ENCODE results near the gene RPS3.

RPS3 gene

GRCh38 chr11:75431533-75432525 is 32.5 kb downstream of the RPS3 start:
- peaks cover 23% of the 10 kb centered on the region for H3K4me1 Mint-ChIP-seq (ENCODE audit: low read depth)
- H3K36me3 Mint-ChIP-seq (ENCODE audit: low read depth): peaks cover 8% of the 10 kb centered on the region
- no peak overlapping the region for H3K4me3 Mint-ChIP-seq
- no peak overlapping the region for H3K27ac Mint-ChIP-seq
- no peak for DNase-seq
- H3K27me3 Mint-ChIP-seq: peaks cover 57% of the 10 kb centered on the region
- H3K9me3 Mint-ChIP-seq: peaks cover 7% of the 10 kb centered on the region

GRCh38 chr11:75432911-75433321 is 33.6 kb downstream of the RPS3 start, which contains the start of gene KLHL35:
KLHL35 (minus strand) TSS chr11:75433203; CDS start chr11:75430629, 2,574 bp downstream.
- H3K27me3 Mint-ChIP-seq: peaks cover 52% of the 10 kb centered on the region
- DNase-seq: no peak
- H3K4me1 Mint-ChIP-seq (ENCODE audit: low read depth): peaks cover 23% of the 10 kb centered on the region
- H3K27ac Mint-ChIP-seq: no peak within 1 kb of the TSS
- peaks cover 8% of the 10 kb centered on the region for H3K36me3 Mint-ChIP-seq (ENCODE audit: low read depth)
- no peak within 1 kb of the TSS for H3K4me3 Mint-ChIP-seq
- peaks cover 7% of the 10 kb centered on the region for H3K9me3 Mint-ChIP-seq

- peaks cover 18% of the 10 kb centered on the region for H3K4me1 Mint-ChIP-seq (ENCODE audit: low read depth)
- no peak for DNase-seq
- peaks cover 8% of the 10 kb centered on the region for H3K36me3 Mint-ChIP-seq (ENCODE audit: low read depth)
- H3K27ac Mint-ChIP-seq: no peak overlapping the region
- peaks cover 46% of the 10 kb centered on the region for H3K27me3 Mint-ChIP-seq
- peaks cover 7% of the 10 kb centered on the region for H3K9me3 Mint-ChIP-seq
- no peak overlapping the region for H3K4me3 Mint-ChIP-seq
Measured at GRCh38 chr11:75433443-75433842, 34.1 kb downstream of the RPS3 start.

GRCh38 chr11:75434051-75434450 is 34.7 kb downstream of the RPS3 start:
- no peak for DNase-seq
- H3K4me3 Mint-ChIP-seq: no peak overlapping the region
- H3K36me3 Mint-ChIP-seq (ENCODE audit: low read depth): peaks cover 8% of the 10 kb centered on the region
- no peak overlapping the region for H3K27ac Mint-ChIP-seq
- H3K4me1 Mint-ChIP-seq (ENCODE audit: low read depth): peaks cover 12% of the 10 kb centered on the region
- H3K27me3 Mint-ChIP-seq: peaks cover 40% of the 10 kb centered on the region
- peaks cover 4% of the 10 kb centered on the region for H3K9me3 Mint-ChIP-seq

- H3K36me3 Mint-ChIP-seq (ENCODE audit: low read depth): peaks cover 6% of the 10 kb centered on the region
- peaks cover 8% of the 10 kb centered on the region for H3K4me1 Mint-ChIP-seq (ENCODE audit: low read depth)
- no peak overlapping the region for H3K27ac Mint-ChIP-seq
- peaks cover 35% of the 10 kb centered on the region for H3K27me3 Mint-ChIP-seq
- no peak for DNase-seq
- H3K9me3 Mint-ChIP-seq: no peaks in the 10 kb centered on the region
- H3K4me3 Mint-ChIP-seq: no peak overlapping the region
Measured at GRCh38 chr11:75434886-75435570, 35.7 kb downstream of the RPS3 start.

GRCh38 chr11:75435571-75435925 is 36.2 kb downstream of the RPS3 start:
- Mint-ChIP-seq H3K9me3 (no peaks in the 10 kb centered on the region), H3K27me3 (peaks cover 34% of the 10 kb centered on the region), H3K4me3 (no peak overlapping the region), H3K4me1 (ENCODE audit: low read depth) (peaks cover 6% of the 10 kb centered on the region), H3K27ac (no peak overlapping the region), H3K36me3 (ENCODE audit: low read depth) (peaks cover 6% of the 10 kb centered on the region)
- DNase-seq: no peak

- Mint-ChIP-seq H3K4me3 (no peak overlapping the region), H3K27ac (no peak overlapping the region), H3K4me1 (ENCODE audit: low read depth) (no peaks in the 10 kb centered on the region), H3K36me3 (ENCODE audit: low read depth) (peaks cover 6% of the 10 kb centered on the region), H3K27me3 (peaks cover 21% of the 10 kb centered on the region), H3K9me3 (no peaks in the 10 kb centered on the region)
- no peak for DNase-seq
Measured at GRCh38 chr11:75436806-75437205, 37.5 kb downstream of the RPS3 start.

GRCh38 chr11:75437966-75438659 is 38.8 kb downstream of the RPS3 start:
- Mint-ChIP-seq H3K36me3 (ENCODE audit: low read depth) (peaks cover 6% of the 10 kb centered on the region), H3K4me3 (no peak overlapping the region)

GRCh38 chr11:75439026-75439425 is 39.7 kb downstream of the RPS3 start:
- H3K4me1 Mint-ChIP-seq (ENCODE audit: low read depth): no peaks in the 10 kb centered on the region
- H3K4me3 Mint-ChIP-seq: no peak overlapping the region
- no peaks in the 10 kb centered on the region for H3K27me3 Mint-ChIP-seq
- no peaks in the 10 kb centered on the region for H3K9me3 Mint-ChIP-seq
- H3K27ac Mint-ChIP-seq: no peak overlapping the region
- peaks cover 6% of the 10 kb centered on the region for H3K36me3 Mint-ChIP-seq (ENCODE audit: low read depth)
- DNase-seq: no peak

More at GRCh38 chr11:75437966-75438659, 38.8 kb downstream of the RPS3 start:
- peaks cover 8% of the 10 kb centered on the region for H3K27me3 Mint-ChIP-seq
- H3K4me1 Mint-ChIP-seq (ENCODE audit: low read depth): no peaks in the 10 kb centered on the region
- H3K27ac Mint-ChIP-seq: no peak overlapping the region
- DNase-seq: no peak
- no peaks in the 10 kb centered on the region for H3K9me3 Mint-ChIP-seq

- no peaks in the 10 kb centered on the region for H3K4me1 Mint-ChIP-seq (ENCODE audit: low read depth)
- H3K27ac Mint-ChIP-seq: no peak overlapping the region
- H3K9me3 Mint-ChIP-seq: no peaks in the 10 kb centered on the region
- no peak for DNase-seq
- no peaks in the 10 kb centered on the region for H3K27me3 Mint-ChIP-seq
- H3K4me3 Mint-ChIP-seq: no peak overlapping the region
- peaks cover 6% of the 10 kb centered on the region for H3K36me3 Mint-ChIP-seq (ENCODE audit: low read depth)
Measured at GRCh38 chr11:75439495-75440120, 40.3 kb downstream of the RPS3 start.

GRCh38 chr11:75440960-75441803 is 41.9 kb downstream of the RPS3 start:
- Mint-ChIP-seq H3K27me3 (no peaks in the 10 kb centered on the region), H3K36me3 (ENCODE audit: low read depth) (peaks cover under 1% of the 10 kb centered on the region), H3K4me3 (no peak overlapping the region), H3K4me1 (ENCODE audit: low read depth) (no peaks in the 10 kb centered on the region), H3K9me3 (no peaks in the 10 kb centered on the region), H3K27ac (no peak overlapping the region)
- no peak for DNase-seq

GRCh38 chr11:75441804-75442132 is 42.5 kb downstream of the RPS3 start:
- Mint-ChIP-seq H3K36me3 (ENCODE audit: low read depth) (no peaks in the 10 kb centered on the region), H3K4me3 (no peak overlapping the region), H3K27ac (no peak overlapping the region), H3K4me1 (ENCODE audit: low read depth) (no peaks in the 10 kb centered on the region), H3K9me3 (no peaks in the 10 kb centered on the region), H3K27me3 (no peaks in the 10 kb centered on the region)
- no peak for DNase-seq

- no peaks in the 10 kb centered on the region for H3K27me3 Mint-ChIP-seq
- H3K9me3 Mint-ChIP-seq: no peaks in the 10 kb centered on the region
- no peaks in the 10 kb centered on the region for H3K36me3 Mint-ChIP-seq (ENCODE audit: low read depth)
- no peak overlapping the region for H3K4me3 Mint-ChIP-seq
- no peak for DNase-seq
- H3K27ac Mint-ChIP-seq: no peak overlapping the region
- H3K4me1 Mint-ChIP-seq (ENCODE audit: low read depth): no peaks in the 10 kb centered on the region
Measured at GRCh38 chr11:75442161-75442885, 43.0 kb downstream of the RPS3 start.

All from activated T-cell treated with anti-CD3 and anti-CD28 coated beads, Interleukin-2, amount 50 U/mL, for 24 hours (primary cell).